HepG2 (cell line): ENCODE measurements around the gene SAA1. TPM values are rescaled to one million over a fixed set of nuclear protein-coding genes. Genes with fewer than 3 reads are reported as not detected.

Experiments used
- ATAC-seq: fragments of 200-7000 bp; cut with Tn5 transposase; 3 replicates; pipeline ENCODE4 v1.9.1; 2020; ENCODE audit warnings: mild to moderate bottlenecking, moderate library complexity
- BruUV-seq: library from RNA; stranded (reverse); fragments of 400-500 nt; replicated peaks from 2 replicates; lab custom pipeline; 2021; lab: Mats Ljungman, UMichigan
- CTCF ChIA-PET: fragments of 300-600 bp; formaldehyde crosslinking; extraction: SDS; loops from one replicate; lab custom pipeline; 2021; ENCODE audit warnings: low total read pairs, inconsistent platforms, low intra/inter-chr PET ratio; lab: Yijun Ruan, JAX
- POLR2A ChIA-PET: fragments of 350-600 bp; sonication (Branson Sonifier 250); formaldehyde crosslinking; loops from one replicate; lab custom pipeline; 2020; ENCODE audit warnings: antibody characterized with exemption, inconsistent platforms; lab: Yijun Ruan, JAX
- DNase-seq: peaks from one replicate; pipeline ENCODE4 v3.0.0-alpha.2; 2015; ENCODE audit warnings: low spot score
- FAIRE-seq: peaks from 3 replicates; lab custom pipeline; 2011; peaks lifted over from hg19 to GRCh38; lab: Jason Lieb, UNC
- H2AFZ ChIP-seq: one replicate; pipeline ENCODE4 v1.6.1; 2011; ENCODE audit warnings: low read length, inconsistent platforms
- H3K27ac ChIP-seq: fragments of 300-600 bp; 3 replicates; pipeline ENCODE4 v1.8.0; 2011; ENCODE audit warnings: mixed run types, mild to moderate bottlenecking, mixed read lengths, low read length, inconsistent platforms; ENCODE audit not compliant: insufficient read depth; ENCODE audit errors: extremely low read length
- H3K27me3 ChIP-seq, 2 experiments: fragments of 200-600 bp in 1 of 2; 2 replicates in 1 of 2; 3 replicates in 1 of 2; pipeline versions ENCODE4 v1.6.0 to v1.8.0; 2011; ENCODE audit warnings: low read length in 2 of 2, mild to moderate bottlenecking in 2 of 2, moderate library complexity in 2 of 2, inconsistent platforms in 1 of 2; ENCODE audit not compliant: insufficient read depth in 2 of 2, control insufficient read depth in 1 of 2
- H3K36me3 ChIP-seq, 2 experiments: fragments of 200-600 bp in 1 of 2; replicated peaks in 1 of 2; 2 replicates in 1 of 2; 3 replicates in 1 of 2; pipeline versions ENCODE4 v1.5.1 to v1.8.0; 2011; ENCODE audit warnings: low read length in 2 of 2, inconsistent platforms in 1 of 2; ENCODE audit not compliant: insufficient read depth in 2 of 2, control insufficient read depth in 1 of 2
- H3K4me1 ChIP-seq: 2 replicates; pipeline ENCODE4 v1.5.1; 2012; ENCODE audit warnings: low read length, inconsistent platforms; ENCODE audit not compliant: insufficient read depth
- H3K4me2 ChIP-seq: 2 replicates; pipeline ENCODE4 v1.6.0; 2011; ENCODE audit warnings: low read depth, low read length, inconsistent platforms
- H3K4me3 ChIP-seq, 3 experiments: fragments of 200-600 bp in 1 of 3; sonication (generic), shearing (Covaris generic) in 1 of 3; replicated peaks in 1 of 3; 2 replicates each; pipeline ENCODE4 v1.5.1; 2011 to 2016; ENCODE audit warnings: low read length in 3 of 3, inconsistent platforms in 2 of 3, low read depth in 2 of 3, mild to moderate bottlenecking in 2 of 3, control low read depth in 1 of 3, mixed read lengths in 1 of 3; ENCODE audit not compliant: insufficient read depth in 1 of 3
- H3K79me2 ChIP-seq: one replicate; pipeline ENCODE4 v1.6.1; 2011; ENCODE audit warnings: low read length, inconsistent platforms; ENCODE audit not compliant: insufficient read depth
- H3K9ac ChIP-seq: 2 replicates; pipeline ENCODE4 v1.6.0; 2011; ENCODE audit warnings: mild to moderate bottlenecking, low read depth, low read length, inconsistent platforms; ENCODE audit not compliant: insufficient read depth
- H3K9me3 ChIP-seq: 2 replicates; pipeline ENCODE4 v1.5.1; 2012; ENCODE audit warnings: mild to moderate bottlenecking, low read length
- H4K20me1 ChIP-seq: 2 replicates; pipeline ENCODE4 v1.6.0; 2011; ENCODE audit warnings: inconsistent platforms, mild to moderate bottlenecking, low read length, moderate library complexity; ENCODE audit not compliant: insufficient read depth
- ARID5B ChIP-seq: IDR thresholded peaks from 2 replicates; pipeline ENCODE4 v1.4.0; 2020; ENCODE audit warnings: mild to moderate bottlenecking, missing genetic modification reagents
- CENPX ChIP-seq: sonication (generic); formaldehyde crosslinking; IDR thresholded peaks from 2 replicates; pipeline ENCODE4 v1.9.0; 2021; ENCODE audit warnings: mild to moderate bottlenecking, missing genetic modification reagents, moderate library complexity
- CREM ChIP-seq, 2 experiments: sonication (generic) in 1 of 2; formaldehyde crosslinking in 1 of 2; IDR thresholded peaks; 2 replicates each; pipeline versions ENCODE4 v1.4.0 to v1.6.1; 2016 to 2020; ENCODE audit warnings: antibody characterized with exemption in 1 of 2, mild to moderate bottlenecking in 1 of 2, missing genetic modification reagents in 1 of 2
- E2F1 ChIP-seq: sonication (generic); formaldehyde crosslinking; IDR thresholded peaks from 2 replicates; pipeline ENCODE4 v1.5.0; 2020; ENCODE audit warnings: missing genetic modification reagents
- FOXC1 ChIP-seq: sonication (generic); formaldehyde crosslinking; IDR thresholded peaks from 2 replicates; pipeline ENCODE4 v1.8.0; 2022; ENCODE audit warnings: mild to moderate bottlenecking, missing genetic modification reagents, borderline replicate concordance
- GATA4 ChIP-seq: sonication (generic); IDR thresholded peaks from 2 replicates; pipeline ENCODE4 v1.6.1; 2016; ENCODE audit warnings: antibody characterized with exemption, low read depth, borderline replicate concordance
- HMGA1 ChIP-seq: sonication (generic); formaldehyde crosslinking; conservative IDR thresholded peaks from 2 replicates; pipeline ENCODE4 v1.4.0; 2020; ENCODE audit warnings: missing genetic modification reagents
- IRF2 ChIP-seq: IDR thresholded peaks from 2 replicates; pipeline ENCODE4 v1.6.1; 2018; ENCODE audit warnings: missing genetic modification reagents, missing compliant biosample characterization
- MTF2 ChIP-seq: sonication (generic); formaldehyde crosslinking; IDR thresholded peaks from 2 replicates; pipeline ENCODE4 v1.5.0; 2020; ENCODE audit warnings: missing genetic modification reagents, borderline replicate concordance
- RFX5 ChIP-seq: IDR thresholded peaks from 2 replicates; pipeline ENCODE4 v1.6.1; 2011; ENCODE audit warnings: low read depth, low read length, improper control_type of control experiment
- SP1 ChIP-seq, 2 experiments: fragments of 450-650 bp in 1 of 2; sonication (generic) in 1 of 2; formaldehyde crosslinking in 1 of 2; IDR thresholded peaks; 2 replicates each; pipeline versions ENCODE4 v1.4.0 to v1.6.1; 2016 to 2020; ENCODE audit warnings: missing genetic modification reagents in 1 of 2
- ZBTB49 ChIP-seq: sonication (generic); formaldehyde crosslinking; IDR thresholded peaks from 2 replicates; pipeline ENCODE4 v1.4.0; 2020; ENCODE audit warnings: missing genetic modification reagents, borderline replicate concordance
- ZNF101 ChIP-seq: sonication (generic); formaldehyde crosslinking; IDR thresholded peaks from 2 replicates; pipeline ENCODE4 v1.4.0; 2020; ENCODE audit warnings: mild to moderate bottlenecking, low read depth, missing genetic modification reagents, borderline replicate concordance
- ZNF678 ChIP-seq: sonication (generic); formaldehyde crosslinking; IDR thresholded peaks from 2 replicates; pipeline ENCODE4 v1.4.0; 2020; ENCODE audit warnings: mild to moderate bottlenecking, missing genetic modification reagents
- ZNF691 ChIP-seq: sonication (generic); formaldehyde crosslinking; IDR thresholded peaks from 2 replicates; pipeline ENCODE4 v1.4.0; 2020; ENCODE audit warnings: missing genetic modification reagents, low read depth, mild to moderate bottlenecking, borderline replicate concordance
- ZNF740 ChIP-seq: sonication (generic); formaldehyde crosslinking; IDR thresholded peaks from 2 replicates; pipeline ENCODE4 v1.4.0; 2020; ENCODE audit warnings: missing genetic modification reagents
- WGBS: methylation state at CpG from one replicate; pipeline ENCODE4 v1.1.6; 2017; ENCODE audit warnings: low lambda C conversion rate; 5-methylcytosine and 5-hydroxymethylcytosine counted together
- in situ Hi-C: cut with HindIII; loops from 2 replicates; pipeline ENCODE4 v1.10.0; 2017; ENCODE audit warnings: low pct_unique_long_range_greater_than_20kb; ENCODE audit not compliant: extremely low pct_ligation_motif_present
- intact Hi-C: fragments of 100-400 bp; cut with micrococcal nuclease; formaldehyde crosslinking; loops from one replicate; pipeline ENCODE4 v1.10.0; 2022; ENCODE audit not compliant: unreplicated experiment
- polyA plus RNA-seq, 8 experiments: library from polyadenylated mRNA; depleted of rRNA in 3 of 8; stranded (reverse) in 7 of 8; unstranded in 1 of 8; fragments of >200 nt; fragmentation: Illumina TruSeq in 4 of 8; extraction: Trizol in 4 of 8; gene quantifications; 2 replicates each; pipeline versions ENCODE4 v1.2.1 to v1.2.3, GENCODE V29; 2011 to 2016; ENCODE audit warnings: low read depth in 4 of 8, missing spikeins in 1 of 8, mixed read lengths in 1 of 8; ENCODE audit not compliant: insufficient read depth in 1 of 8
- total RNA-seq, 5 experiments: library from RNA; depleted of rRNA; stranded (reverse); fragments of >200 nt; fragmentation: Illumina TruSeq; extraction: Trizol; gene quantifications; 2 replicates each; pipeline ENCODE4 v1.2.3, GENCODE V29; 2016; ENCODE audit warnings: low read depth in 1 of 5

The SAA1 gene
- total and polyA plus RNA-seq, 2 of the 13 experiments (the other 11 are each of a cell fraction or from before 2014, with no cell fraction given): not detected

- no peak for ATAC-seq
- Histone ChIP-seq H3K27ac (no peak overlapping the region), H2AFZ (no peak overlapping the region), H3K4me1 (0 out of 2 replicates have a peak, but pooled peaks cover 8% of the 10 kb centered on the region), H3K9me3 (no peaks in the 10 kb centered on the region), H3K36me3 (peaks cover 3 to 35% of the 10 kb centered on the region in 2 experiments; a peak in 4 of 5 replicates), H3K4me3 (no peak overlapping the region), H3K27me3 (no peaks in the 10 kb centered on the region), H4K20me1 (no peaks in the 10 kb centered on the region), H3K9ac (no peak overlapping the region), H3K4me2 (no peak overlapping the region), H3K79me2 (peaks cover 7% of the 10 kb centered on the region)
- WGBS: 92% methylated on average over 3 of the region's 3 CpGs
- intact Hi-C loops: no loop called here
- no TSS peak for BruUV-seq
- ChIA-PET CTCF (no interaction called here), POLR2A (interaction anchor here (1.4 kb wide), 1 partner anchor 10 kb away, joined by 3 read pairs; the partner anchor contains the start of gene HPS5)
- no peak for FAIRE-seq
- no peak for DNase-seq
- in situ Hi-C loops: no loop called here
- no peak for TF ChIP-seq CREM (IDR thresholded peaks at IDR 0.05)
- no peak for TF ChIP-seq CREM (CRISPR knock-in tag; IDR thresholded peaks at IDR 0.05)
- no peak for TF ChIP-seq MTF2 (CRISPR knock-in tag)
- no peak for TF ChIP-seq RFX5
- TF ChIP-seq E2F1 (CRISPR knock-in tag): no peak
- no peak for TF ChIP-seq ZBTB49 (CRISPR knock-in tag)
- TF ChIP-seq ZNF740 (CRISPR knock-in tag): no peak
- TF ChIP-seq SP1 (IDR thresholded peaks at IDR 0.05): no peak
- TF ChIP-seq SP1 (CRISPR knock-in tag; IDR thresholded peaks at IDR 0.05): no peak
- TF ChIP-seq FOXC1 (CRISPR knock-in tag): no peak
- no peak for TF ChIP-seq CENPX (CRISPR knock-in tag)
- TF ChIP-seq ZNF678: no peak
- no peak for TF ChIP-seq HMGA1 (CRISPR knock-in tag)
- TF ChIP-seq ARID5B: no peak
- TF ChIP-seq GATA4: no peak
- no peak for TF ChIP-seq ZNF101 (CRISPR knock-in tag)
- TF ChIP-seq IRF2 (CRISPR knock-in tag): no peak
- TF ChIP-seq ZNF691: no peak
These were observed 45.9 kb downstream of the SAA1 start for GRCh38 chr11:18312012-18312411.
